ENCODE measurements around the gene GPR3.
"Not testable (repeated sequence)": the region's sequence is repeated elsewhere in the genome, so short reads cannot be mapped to it uniquely, and the experiment has no call there.

Gene GPR3

GRCh38 chr1:27377760-27378495 lies 14.5 kb upstream of the GPR3 start:
- FAIRE-seq (no peak), DNase-seq (ENCODE audit: insufficient read length, low spot score) (no peak)

GRCh38 chr1:27379564-27380122 lies 12.8 kb upstream of the GPR3 start:
- FAIRE-seq (no peak), DNase-seq (ENCODE audit: insufficient read length, low spot score) (no peak)

GRCh38 chr1:27380224-27380623 lies 12.2 kb upstream of the GPR3 start:
- FAIRE-seq, result no peak
- DNase-seq (ENCODE audit: insufficient read length, low spot score), result no peak

GRCh38 chr1:27380766-27381733 lies 11.4 kb upstream of the GPR3 start:
- DNase-seq (ENCODE audit: insufficient read length, low spot score) (no peak), FAIRE-seq (no peak)

GRCh38 chr1:27381969-27382762 lies 10.3 kb upstream of the GPR3 start:
- no peak for DNase-seq (ENCODE audit: insufficient read length, low spot score)
- FAIRE-seq, result no peak

GRCh38 chr1:27383039-27383605 lies 9.3 kb upstream of the GPR3 start, which contains the start of gene CD164L2:
Gene CD164L2, minus strand, starts transcription at chr1:27383333. Its CDS starts 94 bp downstream, at chr1:27383239.
- no peak for DNase-seq (ENCODE audit: insufficient read length, low spot score)
- FAIRE-seq, result no peak

GRCh38 chr1:27383661-27384060 lies 8.8 kb upstream of the GPR3 start:
- no peak for FAIRE-seq

GRCh38 chr1:27384797-27385196 lies 7.6 kb upstream of the GPR3 start:
- FAIRE-seq, result not testable (repeated sequence)

More at GRCh38 chr1:27383661-27384060, 8.8 kb upstream of the GPR3 start:
- DNase-seq (ENCODE audit: insufficient read length, low spot score), result no peak

GRCh38 chr1:27388337-27389005 lies 4.0 kb upstream of the GPR3 start:
- FAIRE-seq, result peak; percentile 96
- DNase-seq (ENCODE audit: insufficient read length, low spot score), result peak; percentile 77

More at GRCh38 chr1:27384797-27385196, 7.6 kb upstream of the GPR3 start:
- not testable (repeated sequence) for DNase-seq (ENCODE audit: insufficient read length, low spot score)

GRCh38 chr1:27391511-27392095 lies 819 bp upstream of the GPR3 start:
- no peak for DNase-seq (ENCODE audit: insufficient read length, low spot score)
- no peak for FAIRE-seq

GRCh38 chr1:27392778-27393635 lies 585 bp downstream of the GPR3 start:
- DNase-seq (ENCODE audit: insufficient read length, low spot score) (no peak), FAIRE-seq (no peak)

GRCh38 chr1:27393641-27394281 lies 1.3 kb downstream of the GPR3 start:
- DNase-seq (ENCODE audit: insufficient read length, low spot score) (no peak), FAIRE-seq (no peak)

GRCh38 chr1:27394282-27394658 lies 1.8 kb downstream of the GPR3 start:
- DNase-seq (ENCODE audit: insufficient read length, low spot score) (no peak), FAIRE-seq (no peak)

GRCh38 chr1:27394925-27395324 lies 2.5 kb downstream of the GPR3 start:
- no peak for FAIRE-seq
- DNase-seq (ENCODE audit: insufficient read length, low spot score), result no peak

GRCh38 chr1:27395441-27396195 lies 3.2 kb downstream of the GPR3 start:
- DNase-seq (ENCODE audit: insufficient read length, low spot score), result peak; percentile 90
- peak; percentile 73 for FAIRE-seq

GRCh38 chr1:27397110-27397509 lies 4.7 kb downstream of the GPR3 start:
- DNase-seq (ENCODE audit: insufficient read length, low spot score) (no peak), FAIRE-seq (no peak)

- no peak for DNase-seq (ENCODE audit: insufficient read length, low spot score)
- no peak for FAIRE-seq
Observed at GRCh38 chr1:27397749-27398148, 5.3 kb downstream of the GPR3 start.

Measured in GM19239 (cell line).